Endothelial cell of umbilical vein (primary cell): Measurements from ENCODE around the gene ZNF621. TPM values are rescaled to one million over a fixed set of nuclear protein-coding genes. Genes with fewer than 3 reads are reported as not detected.

ENCODE experiments used
- BruUV-seq: library from RNA; stranded (reverse); fragments of 400-500 nt; replicated peaks from 2 replicates; lab custom pipeline; 2021; lab: Mats Ljungman, UMichigan
- CTCF ChIA-PET: fragments of 300-600, 350-600 bp; sonication (Branson Sonifier 250); formaldehyde crosslinking; loops from one replicate; lab custom pipeline; 2021; ENCODE audit warnings: antibody characterized with exemption, inconsistent platforms; lab: Charles Lee
- POLR2A ChIA-PET: fragments of 300-600, 350-600 bp; sonication (Branson Sonifier 250); formaldehyde crosslinking; loops from one replicate; lab custom pipeline; 2021; ENCODE audit warnings: antibody characterized with exemption, inconsistent platforms; lab: Charles Lee
- DNase-seq: peaks from one replicate; pipeline ENCODE4 v3.0.0-alpha.2; 2011; ENCODE audit warnings: low read depth, low spot score
- FAIRE-seq: peaks from 2 replicates; lab custom pipeline; 2011; peaks lifted over from hg19 to GRCh38; lab: Jason Lieb, UNC
- H2AFZ ChIP-seq: 2 replicates; pipeline ENCODE4 v1.6.0; 2012; ENCODE audit warnings: low read depth, low read length, control low read depth, inconsistent platforms
- H3K27ac ChIP-seq: 2 replicates; pipeline ENCODE4 v1.5.1; 2011; ENCODE audit warnings: low read depth, mild to moderate bottlenecking, control low read depth, low read length, moderate library complexity; ENCODE audit not compliant: insufficient read depth
- H3K27me3 ChIP-seq, 2 experiments: 2 replicates each; pipeline versions ENCODE4 v1.6.0 to v1.6.1; 2011; ENCODE audit warnings: low read length in 2 of 2, mixed read lengths in 1 of 2; ENCODE audit not compliant: control insufficient read depth in 2 of 2, insufficient read depth in 2 of 2
- H3K36me3 ChIP-seq, 2 experiments: 2 replicates in 1 of 2; 3 replicates in 1 of 2; pipeline ENCODE4 v1.5.1; 2011; ENCODE audit warnings: low read length in 2 of 2, mild to moderate bottlenecking in 1 of 2, moderate library complexity in 1 of 2; ENCODE audit not compliant: control insufficient read depth in 2 of 2, insufficient read depth in 2 of 2; ENCODE audit errors: extremely low read depth in 1 of 2
- H3K4me1 ChIP-seq: 3 replicates; pipeline ENCODE4 v1.5.1; 2011; ENCODE audit warnings: mild to moderate bottlenecking, low read length; ENCODE audit not compliant: control insufficient read depth, insufficient read depth; ENCODE audit errors: extremely low read depth
- H3K4me2 ChIP-seq: 2 replicates; pipeline ENCODE4 v1.6.1; 2011; ENCODE audit warnings: low read length, control low read depth, mixed read lengths; ENCODE audit not compliant: insufficient read depth
- H3K4me3 ChIP-seq, 3 experiments: fragments of 200-600 bp in 1 of 3; sonication (generic), shearing (Covaris generic) in 1 of 3; replicated peaks in 1 of 3; 2 replicates each; pipeline ENCODE4 v1.5.1; 2011 to 2016; ENCODE audit warnings: control low read depth in 3 of 3, low read length in 3 of 3, mild to moderate bottlenecking in 2 of 3, inconsistent platforms in 1 of 3, low read depth in 1 of 3, moderate library complexity in 1 of 3; ENCODE audit not compliant: insufficient read depth in 1 of 3
- H3K79me2 ChIP-seq: 2 replicates; pipeline ENCODE4 v1.6.0; 2012; ENCODE audit warnings: low read length, inconsistent platforms; ENCODE audit not compliant: control insufficient read depth, insufficient read depth
- H3K9ac ChIP-seq: replicated peaks from 2 replicates; pipeline ENCODE3; 2011; ENCODE audit warnings: low read length, control low read depth; ENCODE audit not compliant: insufficient read depth; ENCODE audit errors: extremely low read depth
- H3K9me1 ChIP-seq: replicated peaks from 3 replicates; pipeline ENCODE4 v1.6.0; 2011; ENCODE audit warnings: mild to moderate bottlenecking, low read length; ENCODE audit not compliant: control insufficient read depth, insufficient read depth; ENCODE audit errors: extremely low read depth
- H3K9me3 ChIP-seq: replicated peaks from 2 replicates; pipeline ENCODE4 v1.5.1; 2012; ENCODE audit warnings: low read length, inconsistent platforms; ENCODE audit not compliant: control insufficient read depth, insufficient read depth
- H4K20me1 ChIP-seq: replicated peaks from 2 replicates; pipeline ENCODE3; 2011; ENCODE audit warnings: mild to moderate bottlenecking, low read length; ENCODE audit not compliant: control insufficient read depth, insufficient read depth; ENCODE audit errors: extremely low read depth
- CTCF ChIP-seq, 2 donors: IDR thresholded peaks; 1 replicate in 1 of 2; 2 replicates in 1 of 2; pipeline ENCODE4 v1.5.1; 2011; ENCODE audit warnings: low read length in 2 of 2, mild to moderate bottlenecking in 2 of 2, moderate library complexity in 2 of 2, control low read depth in 1 of 2, inconsistent platforms in 1 of 2, low read depth in 1 of 2; ENCODE audit not compliant: insufficient read depth in 1 of 2; ENCODE audit errors: extremely low read depth in 1 of 2
- EZH2 ChIP-seq: IDR thresholded peaks from 2 replicates; pipeline ENCODE4 v1.6.1; 2012; ENCODE audit warnings: borderline replicate concordance, low read depth, mild to moderate bottlenecking, moderate library complexity, low read length, inconsistent platforms; ENCODE audit not compliant: severe bottlenecking
- FOS ChIP-seq: IDR thresholded peaks from 2 replicates; pipeline ENCODE4 v1.6.1; 2011; ENCODE audit warnings: mild to moderate bottlenecking, low read length, moderate library complexity, borderline replicate concordance; ENCODE audit not compliant: insufficient read depth
- GATA2 ChIP-seq: IDR thresholded peaks from 2 replicates; pipeline ENCODE4 v1.7.0; 2011; ENCODE audit warnings: low read depth, mild to moderate bottlenecking, moderate library complexity, mixed read lengths, low read length; ENCODE audit not compliant: insufficient read length, insufficient read depth
- JUN ChIP-seq: IDR thresholded peaks from 2 replicates; pipeline ENCODE4 v1.6.1; 2011; ENCODE audit warnings: borderline replicate concordance, low read depth; ENCODE audit not compliant: insufficient read length, insufficient read depth
- MAX ChIP-seq: IDR thresholded peaks from 2 replicates; pipeline ENCODE4 v1.6.1; 2011; ENCODE audit not compliant: insufficient read depth, insufficient read length
- MYC ChIP-seq: IDR thresholded peaks from one replicate; pipeline ENCODE4 v1.6.1; 2011; ENCODE audit warnings: mild to moderate bottlenecking, low read depth, low read length
- POLR2A ChIP-seq: IDR thresholded peaks from 2 replicates; pipeline ENCODE4 v1.6.1; 2012; ENCODE audit warnings: low read depth, mild to moderate bottlenecking, control low read depth, low read length
- POLR2AphosphoS5 ChIP-seq: IDR thresholded peaks from 2 replicates; pipeline ENCODE4 v1.6.1; 2012; ENCODE audit warnings: low read depth, mild to moderate bottlenecking, control low read depth, low read length, moderate library complexity; ENCODE audit not compliant: insufficient read depth
- dilution Hi-C: fragments of 300-500 bp; cut with MboI; formaldehyde crosslinking; loops from one replicate; pipeline ENCODE4 v1.15.0; 2019; ENCODE audit warnings: low sequenced_read_pairs; ENCODE audit not compliant: extremely low pct_ligation_motif_present
- intact Hi-C: fragments of 100-400 bp; cut with micrococcal nuclease; formaldehyde crosslinking; loops from one replicate; pipeline ENCODE4 v1.10.0; 2022
- polyA plus RNA-seq, 4 experiments: library from polyadenylated mRNA; depleted of rRNA in 3 of 4; stranded (reverse) in 3 of 4; unstranded in 1 of 4; fragments of >200 nt; gene quantifications; 2 replicates each; pipeline versions ENCODE4 v1.2.1 to v1.2.3, GENCODE V29; 2011 to 2012; ENCODE audit warnings: missing spikeins in 1 of 4
- total RNA-seq: library from RNA; stranded (reverse); gene quantifications from 2 replicates; pipeline ENCODE4 v1.2.3, GENCODE V29; 2021

Gene ZNF621
- total and polyA plus RNA-seq, 2 donors (not counting 3 experiments of a cell fraction or from before 2014, with no cell fraction given) = 8.5 to 22.5 TPM

- no peak for TF ChIP-seq MYC
- TF ChIP-seq POLR2AphosphoS5 = no peak
- TF ChIP-seq FOS = no peak
- no peak for TF ChIP-seq CTCF (IDR thresholded peaks at IDR 0.05; ENCODE audit: extremely low read depth in 1 of 2, insufficient read depth in 1 of 2, low read depth in 1 of 2, low read length in 2 of 2)
- no peak for TF ChIP-seq EZH2
- TF ChIP-seq POLR2A = no peak
- no peak for TF ChIP-seq MAX
- no peak for TF ChIP-seq JUN
- TF ChIP-seq GATA2 = no peak
- H4K20me1 ChIP-seq = no peaks in the 10 kb centered on the region
- H3K27ac ChIP-seq = no peak overlapping the region
- no peak overlapping the region for H3K4me3 ChIP-seq
- H3K27me3 ChIP-seq = peaks cover 2 to 6% of the 10 kb centered on the region in 2 experiments
- ChIA-PET POLR2A (no interaction called here), CTCF (no interaction called here)
- H3K9me1 ChIP-seq = no peaks in the 10 kb centered on the region
- no peak overlapping the region for H3K9ac ChIP-seq
- DNase-seq (no peak), FAIRE-seq (no peak)
- intact Hi-C loops (no loop called here), dilution Hi-C loops (no loop called here)
- no peaks in the 10 kb centered on the region for H3K4me1 ChIP-seq
- H3K79me2 ChIP-seq = no peaks in the 10 kb centered on the region
- H3K9me3 ChIP-seq = no peaks in the 10 kb centered on the region
- H3K36me3 ChIP-seq = no peaks in the 10 kb centered on the region
- H3K4me2 ChIP-seq = no peak overlapping the region
- H2AFZ ChIP-seq = no peak overlapping the region
- no TSS peak for BruUV-seq
Measured at GRCh38 chr3:40574050-40574449, 49.3 kb downstream of the ZNF621 start.
